KMS-11 (cell line): ENCODE measurements around the gene CASP10.

Source experiments
- H2AFZ ChIP-seq: fragments of 200-600 bp; sonication (generic); 2 replicates; pipeline ENCODE4 v1.6.1; 2016; ENCODE audit warnings: antibody characterized with exemption, mixed run types, low read depth
- H3K27ac ChIP-seq: fragments of 200-600 bp; sonication (generic); 2 replicates; pipeline ENCODE4 v1.6.1; 2016; ENCODE audit warnings: mild to moderate bottlenecking, mixed run types
- H3K27me3 ChIP-seq: fragments of 200-600 bp; sonication (generic); 2 replicates; pipeline ENCODE4 v1.6.1; 2017; ENCODE audit warnings: mild to moderate bottlenecking, low read depth, mixed run types, moderate library complexity; ENCODE audit not compliant: insufficient read depth
- H3K36me3 ChIP-seq: fragments of 200-600 bp; sonication (generic); 2 replicates; pipeline ENCODE4 v1.6.1; 2017; ENCODE audit warnings: mild to moderate bottlenecking, mixed run types; ENCODE audit not compliant: insufficient read depth
- H3K4me1 ChIP-seq: fragments of 200-600 bp; sonication (generic); 2 replicates; pipeline ENCODE4 v1.6.1; 2016; ENCODE audit warnings: mild to moderate bottlenecking, low read depth, mixed run types; ENCODE audit not compliant: poor library complexity, severe bottlenecking
- H3K4me2 ChIP-seq: fragments of 200-600 bp; sonication (generic); 2 replicates; pipeline ENCODE4 v1.7.0; 2016; ENCODE audit warnings: mild to moderate bottlenecking, mixed run types
- H3K4me3 ChIP-seq: fragments of 200-600 bp; sonication (generic); IDR thresholded peaks from 2 replicates; pipeline ENCODE4 v1.6.1; 2017; ENCODE audit warnings: low read depth, low read length, mixed read lengths; ENCODE audit not compliant: insufficient read depth
- H3K79me2 ChIP-seq: fragments of 200-600 bp; sonication (generic); 2 replicates; pipeline ENCODE4 v1.6.1; 2016; ENCODE audit warnings: low read depth, mixed run types; ENCODE audit not compliant: insufficient read depth
- H3K9ac ChIP-seq: fragments of 200-600 bp; sonication (generic); 2 replicates; pipeline ENCODE4 v1.6.1; 2016; ENCODE audit warnings: mild to moderate bottlenecking, mixed run types
- H4K20me1 ChIP-seq: fragments of 200-600 bp; sonication (generic); 2 replicates; pipeline ENCODE4 v1.6.1; 2016; ENCODE audit warnings: mild to moderate bottlenecking, mixed run types; ENCODE audit not compliant: insufficient read depth
- TF ChIP-seq, protein P1 (sequence below): fragments of 200-600 bp; sonication (generic); conservative IDR thresholded peaks from 2 replicates; pipeline ENCODE4 v1.6.1; 2017; ENCODE audit warnings: low read depth, mild to moderate bottlenecking, antibody characterized with exemption, low read length, moderate library complexity, mixed read lengths

The CASP10 gene

DNA sequence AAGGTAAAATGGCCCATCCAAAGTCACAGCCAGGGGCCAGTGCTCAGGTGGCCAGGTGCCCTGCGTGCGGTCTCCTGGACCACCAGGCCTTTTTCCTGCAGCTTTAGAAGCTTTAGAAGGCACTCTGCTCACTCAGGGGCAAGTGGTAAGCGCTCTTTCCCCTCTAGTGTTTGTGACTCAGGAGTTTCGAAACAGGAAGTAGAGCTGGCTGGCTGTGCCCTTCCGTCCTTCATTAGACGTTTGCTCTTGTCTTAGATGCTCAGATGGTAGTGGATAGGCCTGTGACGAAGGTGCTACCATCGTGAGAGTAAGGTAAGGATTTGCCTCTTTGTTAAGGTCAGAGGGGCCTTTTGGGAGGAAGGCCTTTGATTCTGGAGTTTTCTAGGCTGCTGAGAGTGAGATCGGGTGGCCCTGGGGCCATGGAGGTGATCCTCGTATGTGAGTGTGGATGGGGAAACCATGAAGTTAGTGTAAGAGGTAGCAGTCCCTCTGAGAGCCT lies 77.4 kb downstream of the CASP10 start, which contains the start of gene CASP8:
Gene CASP8 (plus strand): TSS at position 235 of the 499 bp plus-strand sequence. CDS start 5,951 bp downstream, outside the sequence.
- Histone ChIP-seq H3K27me3 (no peaks in the 10 kb centered on the region), H3K79me2 (peaks cover 78% of the 10 kb centered on the region), H3K27ac (peak within 1 kb of the TSS; percentile 96), H3K4me1 (peaks cover 77% of the 10 kb centered on the region), H3K9ac (peak within 1 kb of the TSS; percentile 82), H4K20me1 (no peaks in the 10 kb centered on the region), H3K4me3 (peak within 1 kb of the TSS; percentile 37), H2AFZ (no peak within 1 kb of the TSS), H3K4me2 (peak within 1 kb of the TSS; percentile 99), H3K36me3 (no peaks in the 10 kb centered on the region)
- TF ChIP-seq, protein P1, sequence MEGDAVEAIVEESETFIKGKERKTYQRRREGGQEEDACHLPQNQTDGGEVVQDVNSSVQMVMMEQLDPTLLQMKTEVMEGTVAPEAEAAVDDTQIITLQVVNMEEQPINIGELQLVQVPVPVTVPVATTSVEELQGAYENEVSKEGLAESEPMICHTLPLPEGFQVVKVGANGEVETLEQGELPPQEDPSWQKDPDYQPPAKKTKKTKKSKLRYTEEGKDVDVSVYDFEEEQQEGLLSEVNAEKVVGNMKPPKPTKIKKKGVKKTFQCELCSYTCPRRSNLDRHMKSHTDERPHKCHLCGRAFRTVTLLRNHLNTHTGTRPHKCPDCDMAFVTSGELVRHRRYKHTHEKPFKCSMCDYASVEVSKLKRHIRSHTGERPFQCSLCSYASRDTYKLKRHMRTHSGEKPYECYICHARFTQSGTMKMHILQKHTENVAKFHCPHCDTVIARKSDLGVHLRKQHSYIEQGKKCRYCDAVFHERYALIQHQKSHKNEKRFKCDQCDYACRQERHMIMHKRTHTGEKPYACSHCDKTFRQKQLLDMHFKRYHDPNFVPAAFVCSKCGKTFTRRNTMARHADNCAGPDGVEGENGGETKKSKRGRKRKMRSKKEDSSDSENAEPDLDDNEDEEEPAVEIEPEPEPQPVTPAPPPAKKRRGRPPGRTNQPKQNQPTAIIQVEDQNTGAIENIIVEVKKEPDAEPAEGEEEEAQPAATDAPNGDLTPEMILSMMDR: no peak

DNA sequence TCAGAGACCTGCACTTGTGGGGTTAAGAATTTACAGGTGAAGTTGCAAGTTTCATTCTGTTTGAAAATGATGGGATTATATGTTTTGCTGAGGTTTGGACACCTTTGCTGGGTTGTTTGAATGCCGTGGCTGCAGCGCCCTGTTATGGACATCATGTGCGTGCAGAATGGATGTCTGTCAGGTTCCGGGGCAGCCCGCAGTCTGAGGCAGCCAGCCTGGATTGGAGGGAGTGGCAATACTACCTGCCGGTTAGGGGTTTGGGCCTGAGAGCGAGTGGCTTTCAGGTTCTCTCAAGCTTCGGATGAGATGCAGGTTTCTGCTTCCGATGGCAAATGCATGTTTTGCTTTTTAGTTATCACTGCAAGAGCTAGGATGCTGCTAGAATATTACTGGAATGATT lies 78.5 kb downstream of the CASP10 start:
- Histone ChIP-seq H3K4me3 (no peak overlapping the region), H2AFZ (no peak overlapping the region), H3K79me2 (peaks cover 82% of the 10 kb centered on the region), H4K20me1 (no peaks in the 10 kb centered on the region), H3K4me1 (peaks cover 77% of the 10 kb centered on the region), H3K27ac (peak overlapping the region; percentile 96), H3K36me3 (no peaks in the 10 kb centered on the region), H3K9ac (peak overlapping the region; percentile 82), H3K27me3 (no peaks in the 10 kb centered on the region), H3K4me2 (peak overlapping the region; percentile 99)
- TF ChIP-seq, protein P1: no peak

DNA sequence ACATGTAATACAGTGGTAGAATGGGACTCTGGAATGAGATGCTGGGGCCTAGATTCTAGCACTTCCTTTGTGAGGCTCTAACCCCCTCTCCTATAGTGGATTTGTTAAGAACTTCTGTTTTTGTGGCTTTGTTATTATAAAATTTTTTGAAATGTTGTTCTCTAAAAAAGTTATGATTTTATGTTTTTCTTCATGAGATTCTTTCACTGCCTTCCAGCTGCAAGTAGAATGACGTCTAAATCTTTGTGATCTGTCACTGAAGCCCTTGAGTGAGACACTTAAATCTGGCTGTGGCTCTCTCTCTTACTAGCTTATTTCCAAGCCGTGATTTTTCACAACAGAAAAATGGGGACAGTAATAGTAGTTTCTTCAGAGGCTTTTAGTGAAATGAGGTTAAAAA lies 79.0 kb downstream of the CASP10 start:
- H3K27ac ChIP-seq: peak overlapping the region; percentile 96
- H4K20me1 ChIP-seq: no peaks in the 10 kb centered on the region
- peak overlapping the region; percentile 82 for H3K9ac ChIP-seq
- peaks cover 77% of the 10 kb centered on the region for H3K4me1 ChIP-seq
- H3K4me2 ChIP-seq: peak overlapping the region; percentile 99
- peaks cover 82% of the 10 kb centered on the region for H3K79me2 ChIP-seq
- H3K36me3 ChIP-seq: no peaks in the 10 kb centered on the region
- no peaks in the 10 kb centered on the region for H3K27me3 ChIP-seq
- no peak overlapping the region for H3K4me3 ChIP-seq
- no peak overlapping the region for H2AFZ ChIP-seq
- TF ChIP-seq, protein P1: no peak

DNA sequence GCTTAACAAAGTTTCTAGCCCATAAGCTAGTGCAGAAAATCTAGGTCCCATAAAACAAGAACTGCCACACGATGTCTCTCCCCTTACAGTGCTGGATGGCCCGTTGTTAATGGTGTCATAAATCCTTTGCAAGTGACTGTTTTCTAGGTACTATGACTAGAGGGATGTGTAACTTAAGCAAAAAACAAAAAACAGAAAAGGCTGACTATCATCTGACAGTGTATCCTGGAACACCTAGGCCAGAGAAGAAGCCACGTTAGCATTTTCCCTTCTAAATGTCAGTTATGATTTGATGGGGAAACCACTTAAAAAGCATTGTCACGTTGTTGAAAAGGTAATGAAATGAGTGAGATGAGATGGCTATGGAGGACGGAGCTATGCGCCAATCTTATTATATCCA lies 79.8 kb downstream of the CASP10 start:
- no peak overlapping the region for H3K4me3 ChIP-seq
- H3K4me2 ChIP-seq: peak overlapping the region; percentile 99
- peak overlapping the region; percentile 82 for H3K9ac ChIP-seq
- H3K4me1 ChIP-seq: peaks cover 77% of the 10 kb centered on the region
- no peaks in the 10 kb centered on the region for H3K27me3 ChIP-seq
- TF ChIP-seq, protein P1: no peak
- no peaks in the 10 kb centered on the region for H3K36me3 ChIP-seq
- peaks cover 90% of the 10 kb centered on the region for H3K79me2 ChIP-seq
- peak overlapping the region; percentile 96 for H3K27ac ChIP-seq
- no peaks in the 10 kb centered on the region for H4K20me1 ChIP-seq
- no peak overlapping the region for H2AFZ ChIP-seq
